Neural cell (in vitro differentiated cells): ENCODE measurements around the gene SLC28A1. TPM values are rescaled to one million over a fixed set of nuclear protein-coding genes. Genes with fewer than 3 reads are reported as not detected.

Source experiments
- H2AFZ ChIP-seq: fragments of 200-600, 300-800 bp; sonication (generic), shearing (Covaris generic); 2 replicates; pipeline ENCODE4 v1.6.0; 2014; ENCODE audit warnings: low read depth, mild to moderate bottlenecking, antibody characterized with exemption, low read length, moderate library complexity
- H3F3A ChIP-seq: fragments of 200-600 bp; shearing (Covaris generic); 2 replicates; pipeline ENCODE4 v1.6.1; 2016; ENCODE audit warnings: mild to moderate bottlenecking, moderate library complexity, mixed read lengths, antibody characterized with exemption, low read length; ENCODE audit not compliant: insufficient read depth, poor library complexity, severe bottlenecking
- H3K27ac ChIP-seq: fragments of 200-600, 300-800 bp; sonication (generic), shearing (Covaris generic); 2 replicates; pipeline ENCODE4 v1.5.1; 2014; ENCODE audit warnings: mild to moderate bottlenecking, low read length, moderate library complexity
- H3K27me3 ChIP-seq: fragments of 300-800, 200-600 bp; sonication (generic), shearing (Covaris generic); 2 replicates; pipeline ENCODE4 v1.6.0; 2014; ENCODE audit warnings: mild to moderate bottlenecking, low read depth, low read length, moderate library complexity; ENCODE audit not compliant: insufficient read depth
- H3K36me3 ChIP-seq: fragments of 300-800, 200-600 bp; sonication (generic), shearing (Covaris generic); 2 replicates; pipeline ENCODE4 v1.5.1; 2014; ENCODE audit warnings: mild to moderate bottlenecking, antibody characterized with exemption, low read length, moderate library complexity; ENCODE audit not compliant: insufficient read depth
- H3K4me2 ChIP-seq: fragments of 300-800, 200-600 bp; sonication (generic), shearing (Covaris generic); 2 replicates; pipeline ENCODE4 v1.6.0; 2014; ENCODE audit warnings: mild to moderate bottlenecking, low read length
- H3K4me3 ChIP-seq: fragments of 300-800, 200-600 bp; sonication (generic), shearing (Covaris generic); 2 replicates; pipeline ENCODE4 v1.5.1; 2014; ENCODE audit warnings: mild to moderate bottlenecking, low read length, moderate library complexity
- H3K79me2 ChIP-seq: fragments of 200-600 bp; shearing (Covaris generic); replicated peaks from 2 replicates; pipeline ENCODE4 v1.6.0; 2014; ENCODE audit warnings: mild to moderate bottlenecking, low read length, moderate library complexity; ENCODE audit not compliant: insufficient read depth
- H3K9ac ChIP-seq: fragments of 300-800, 200-600 bp; sonication (generic), shearing (Covaris generic); 2 replicates; pipeline ENCODE4 v1.6.1; 2016; ENCODE audit warnings: mild to moderate bottlenecking, low read length, mixed read lengths
- H3K9me2 ChIP-seq: fragments of 200-600 bp; shearing (Covaris generic); 2 replicates; pipeline ENCODE4 v1.6.1; 2016; ENCODE audit warnings: mild to moderate bottlenecking, low read length, mixed read lengths; ENCODE audit not compliant: insufficient read depth
- H3K9me3 ChIP-seq: fragments of 200-600, 300-800 bp; sonication (generic), shearing (Covaris generic); 2 replicates; pipeline ENCODE4 v1.6.1; 2016; ENCODE audit warnings: mild to moderate bottlenecking, mixed run types, low read length, moderate library complexity, mixed read lengths
- H4K20me1 ChIP-seq: fragments of 200-600 bp; shearing (Covaris generic); 2 replicates; pipeline ENCODE4 v1.6.1; 2016; ENCODE audit warnings: mild to moderate bottlenecking, mixed run types; ENCODE audit not compliant: insufficient read depth
- CTCF ChIP-seq: fragments of 450-650 bp; IDR thresholded peaks from 2 replicates; pipeline ENCODE4 v1.5.1; 2014; ENCODE audit warnings: antibody characterized with exemption, mild to moderate bottlenecking, moderate library complexity; ENCODE audit not compliant: poor library complexity, severe bottlenecking
- EP300 ChIP-seq: fragments of 450-650 bp; conservative IDR thresholded peaks from 2 replicates; pipeline ENCODE4 v1.6.1; 2014; ENCODE audit warnings: antibody characterized with exemption, mild to moderate bottlenecking, moderate library complexity; ENCODE audit not compliant: poor library complexity, severe bottlenecking
- EZH2 ChIP-seq: fragments of 200-600, 300-800 bp; shearing (Covaris generic), sonication (generic); IDR thresholded peaks from 2 replicates; pipeline ENCODE4 v1.6.1; 2014; ENCODE audit warnings: antibody characterized with exemption, low read length, borderline replicate concordance, mild to moderate bottlenecking; ENCODE audit not compliant: insufficient read depth, poor library complexity, severe bottlenecking
- MXI1 ChIP-seq: fragments of 450-650 bp; conservative IDR thresholded peaks from 2 replicates; pipeline ENCODE4 v1.6.1; 2014; ENCODE audit warnings: antibody characterized with exemption, mild to moderate bottlenecking; ENCODE audit not compliant: poor library complexity, severe bottlenecking
- POLR2AphosphoS5 ChIP-seq: IDR thresholded peaks from 2 replicates; pipeline ENCODE4 v1.6.1; 2012
- RAD21 ChIP-seq: fragments of 450-650 bp; conservative IDR thresholded peaks from 2 replicates; pipeline ENCODE4 v1.6.1; 2014; ENCODE audit warnings: antibody characterized with exemption, mild to moderate bottlenecking, moderate library complexity
- REST ChIP-seq: IDR thresholded peaks from 2 replicates; pipeline ENCODE4 v1.6.1; 2012; ENCODE audit warnings: borderline replicate concordance
- SMC3 ChIP-seq: fragments of 450-650 bp; conservative IDR thresholded peaks from 2 replicates; pipeline ENCODE4 v1.6.1; 2014; ENCODE audit warnings: antibody characterized with exemption, mild to moderate bottlenecking, moderate library complexity; ENCODE audit not compliant: poor library complexity
- TAF1 ChIP-seq: IDR thresholded peaks from 2 replicates; pipeline ENCODE4 v1.6.1; 2012; ENCODE audit warnings: low read depth
- polyA plus RNA-seq: library from polyadenylated mRNA; depleted of rRNA; stranded (reverse); fragments of >200 nt; gene quantifications from 2 replicates; pipeline ENCODE4 v1.2.3, GENCODE V29; 2014

SLC28A1 gene
- polyA plus RNA-seq, 1 donor from 2014 or later = not detected

GRCh38 chr15:84967380-84967779, 82.9 kb downstream of the SLC28A1 start:
- Histone ChIP-seq H2AFZ (no peak overlapping the region), H3F3A (no peaks in the 10 kb centered on the region), H3K4me3 (no peak overlapping the region), H3K36me3 (no peaks in the 10 kb centered on the region), H3K9me3 (no peaks in the 10 kb centered on the region), H3K79me2 (no peaks in the 10 kb centered on the region), H4K20me1 (no peaks in the 10 kb centered on the region), H3K9me2 (no peaks in the 10 kb centered on the region), H3K4me2 (no peak overlapping the region), H3K27ac (no peak overlapping the region), H3K27me3 (no peaks in the 10 kb centered on the region), H3K9ac (no peak overlapping the region)
- no peak for TF ChIP-seq RAD21
- TF ChIP-seq EP300 = no peak

DNA sequence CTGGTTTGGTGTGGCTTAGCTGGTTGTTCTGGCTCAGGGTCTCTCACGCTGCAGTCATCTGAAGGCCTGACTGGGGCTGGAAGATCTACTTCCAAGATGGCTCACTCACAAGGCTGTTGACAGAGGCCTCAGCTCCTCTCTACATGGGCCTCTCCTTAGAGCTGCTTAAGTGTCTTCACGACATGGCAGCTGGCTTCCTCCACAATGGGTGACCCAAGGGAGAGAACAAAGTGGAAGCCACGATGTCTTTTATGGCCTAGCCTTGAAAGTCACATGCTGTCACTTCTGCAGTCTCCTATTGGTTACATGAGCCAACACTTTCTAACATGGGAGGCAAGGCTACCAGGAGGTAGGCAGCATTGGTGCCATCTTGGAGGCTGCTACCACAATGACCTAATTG, 83.8 kb downstream of the SLC28A1 start:
- no peaks in the 10 kb centered on the region for H3K9me3 ChIP-seq
- no peaks in the 10 kb centered on the region for H3F3A ChIP-seq
- no peaks in the 10 kb centered on the region for H4K20me1 ChIP-seq
- no peak overlapping the region for H3K4me3 ChIP-seq
- H3K27me3 ChIP-seq = no peaks in the 10 kb centered on the region
- no peaks in the 10 kb centered on the region for H3K9me2 ChIP-seq
- H3K9ac ChIP-seq = no peak overlapping the region
- no peaks in the 10 kb centered on the region for H3K36me3 ChIP-seq
- TF ChIP-seq MXI1 (no peak), EP300 (no peak)
- no peak overlapping the region for H3K27ac ChIP-seq
- H2AFZ ChIP-seq = no peak overlapping the region
- H3K79me2 ChIP-seq = no peaks in the 10 kb centered on the region
- no peak overlapping the region for H3K4me2 ChIP-seq

DNA sequence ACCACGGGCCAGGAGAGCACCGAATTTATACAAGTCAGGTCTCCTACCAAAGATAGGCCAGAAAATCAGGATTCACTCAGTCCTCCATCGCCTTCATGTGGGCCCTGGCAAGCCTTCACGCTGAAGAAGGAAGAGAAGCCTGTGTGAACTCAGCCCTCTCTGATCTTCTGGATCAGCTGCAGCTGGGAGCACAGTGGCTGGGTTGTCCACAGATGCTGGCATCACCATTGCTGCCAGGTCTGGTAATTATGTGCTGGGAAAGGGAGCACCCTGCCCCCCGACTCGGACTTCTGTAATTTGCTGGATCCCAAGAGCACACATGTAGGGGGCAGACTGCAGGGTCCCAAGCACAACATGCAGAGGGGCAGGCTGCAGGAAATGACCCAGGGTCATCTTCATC, 84.8 kb downstream of the SLC28A1 start:
- no peaks in the 10 kb centered on the region for H3K9me2 ChIP-seq
- H4K20me1 ChIP-seq = no peaks in the 10 kb centered on the region
- no peak overlapping the region for H2AFZ ChIP-seq
- H3K4me2 ChIP-seq = no peak overlapping the region
- H3K9ac ChIP-seq = no peak overlapping the region
- no peaks in the 10 kb centered on the region for H3F3A ChIP-seq
- no peak overlapping the region for H3K27ac ChIP-seq
- no peaks in the 10 kb centered on the region for H3K27me3 ChIP-seq
- H3K79me2 ChIP-seq = no peaks in the 10 kb centered on the region
- H3K4me3 ChIP-seq = no peak overlapping the region
- no peaks in the 10 kb centered on the region for H3K36me3 ChIP-seq
- H3K9me3 ChIP-seq = no peaks in the 10 kb centered on the region
- TF ChIP-seq SMC3 (no peak), REST (no peak), RAD21 (no peak), EZH2 (no peak), POLR2AphosphoS5 (no peak), TAF1 (no peak), EP300 (no peak), CTCF (no peak), MXI1 (no peak)
